PFSK-1 (cell line): ENCODE measurements around the gene IGHMBP2.

Experiments used
- FOXP2 ChIP-seq: optimal IDR thresholded peaks from 2 replicates; pipeline ENCODE3; 2011; ENCODE audit warnings: borderline replicate concordance, control low read depth, inconsistent platforms; ENCODE audit not compliant: insufficient read depth; ENCODE audit errors: extremely low read length, extremely low read depth
- POLR2AphosphoS5 ChIP-seq: IDR thresholded peaks from 2 replicates; pipeline ENCODE4 v1.6.1; 2012; ENCODE audit warnings: low read depth, mild to moderate bottlenecking, control low read depth, low read length, moderate library complexity
- SIN3A ChIP-seq: IDR thresholded peaks from 2 replicates; pipeline ENCODE4 v1.6.1; 2012; ENCODE audit warnings: mild to moderate bottlenecking, low read length, moderate library complexity, borderline replicate concordance; ENCODE audit not compliant: insufficient read depth
- TAF1 ChIP-seq: IDR thresholded peaks from 2 replicates; pipeline ENCODE4 v1.6.1; 2012; ENCODE audit warnings: low read length, control low read depth, borderline replicate concordance; ENCODE audit not compliant: insufficient read depth
- TF ChIP-seq, protein P1 (sequence below), 2 experiments: IDR thresholded peaks; 2 replicates each; pipeline versions ENCODE4 v1.6.1 to v1.8.0; 2011 to 2012; ENCODE audit warnings: low read depth in 2 of 2, low read length in 2 of 2, control low read depth in 1 of 2, inconsistent platforms in 1 of 2, mild to moderate bottlenecking in 1 of 2, moderate library complexity in 1 of 2; ENCODE audit not compliant: insufficient read depth in 1 of 2

Gene IGHMBP2

GRCh38 chr11:68880851-68881250 lies 22.8 kb upstream of the IGHMBP2 start:
- no peak for TF ChIP-seq FOXP2
- no peak for TF ChIP-seq SIN3A
- TF ChIP-seq, protein P1, sequence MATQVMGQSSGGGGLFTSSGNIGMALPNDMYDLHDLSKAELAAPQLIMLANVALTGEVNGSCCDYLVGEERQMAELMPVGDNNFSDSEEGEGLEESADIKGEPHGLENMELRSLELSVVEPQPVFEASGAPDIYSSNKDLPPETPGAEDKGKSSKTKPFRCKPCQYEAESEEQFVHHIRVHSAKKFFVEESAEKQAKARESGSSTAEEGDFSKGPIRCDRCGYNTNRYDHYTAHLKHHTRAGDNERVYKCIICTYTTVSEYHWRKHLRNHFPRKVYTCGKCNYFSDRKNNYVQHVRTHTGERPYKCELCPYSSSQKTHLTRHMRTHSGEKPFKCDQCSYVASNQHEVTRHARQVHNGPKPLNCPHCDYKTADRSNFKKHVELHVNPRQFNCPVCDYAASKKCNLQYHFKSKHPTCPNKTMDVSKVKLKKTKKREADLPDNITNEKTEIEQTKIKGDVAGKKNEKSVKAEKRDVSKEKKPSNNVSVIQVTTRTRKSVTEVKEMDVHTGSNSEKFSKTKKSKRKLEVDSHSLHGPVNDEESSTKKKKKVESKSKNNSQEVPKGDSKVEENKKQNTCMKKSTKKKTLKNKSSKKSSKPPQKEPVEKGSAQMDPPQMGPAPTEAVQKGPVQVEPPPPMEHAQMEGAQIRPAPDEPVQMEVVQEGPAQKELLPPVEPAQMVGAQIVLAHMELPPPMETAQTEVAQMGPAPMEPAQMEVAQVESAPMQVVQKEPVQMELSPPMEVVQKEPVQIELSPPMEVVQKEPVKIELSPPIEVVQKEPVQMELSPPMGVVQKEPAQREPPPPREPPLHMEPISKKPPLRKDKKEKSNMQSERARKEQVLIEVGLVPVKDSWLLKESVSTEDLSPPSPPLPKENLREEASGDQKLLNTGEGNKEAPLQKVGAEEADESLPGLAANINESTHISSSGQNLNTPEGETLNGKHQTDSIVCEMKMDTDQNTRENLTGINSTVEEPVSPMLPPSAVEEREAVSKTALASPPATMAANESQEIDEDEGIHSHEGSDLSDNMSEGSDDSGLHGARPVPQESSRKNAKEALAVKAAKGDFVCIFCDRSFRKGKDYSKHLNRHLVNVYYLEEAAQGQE (IDR thresholded peaks at IDR 0.05; ENCODE audit: insufficient read depth in 1 of 2, low read depth in 2 of 2, low read length in 2 of 2) = no peak
- no peak for TF ChIP-seq POLR2AphosphoS5
- TF ChIP-seq TAF1 = no peak

- no peak for TF ChIP-seq POLR2AphosphoS5
- TF ChIP-seq SIN3A = no peak
- TF ChIP-seq, protein P1 (IDR thresholded peaks at IDR 0.05; ENCODE audit: insufficient read depth in 1 of 2, low read depth in 2 of 2, low read length in 2 of 2) = no peak
- TF ChIP-seq TAF1 = no peak
- TF ChIP-seq FOXP2 = no peak
Observed at GRCh38 chr11:68881320-68881719, 22.4 kb upstream of the IGHMBP2 start.

DNA sequence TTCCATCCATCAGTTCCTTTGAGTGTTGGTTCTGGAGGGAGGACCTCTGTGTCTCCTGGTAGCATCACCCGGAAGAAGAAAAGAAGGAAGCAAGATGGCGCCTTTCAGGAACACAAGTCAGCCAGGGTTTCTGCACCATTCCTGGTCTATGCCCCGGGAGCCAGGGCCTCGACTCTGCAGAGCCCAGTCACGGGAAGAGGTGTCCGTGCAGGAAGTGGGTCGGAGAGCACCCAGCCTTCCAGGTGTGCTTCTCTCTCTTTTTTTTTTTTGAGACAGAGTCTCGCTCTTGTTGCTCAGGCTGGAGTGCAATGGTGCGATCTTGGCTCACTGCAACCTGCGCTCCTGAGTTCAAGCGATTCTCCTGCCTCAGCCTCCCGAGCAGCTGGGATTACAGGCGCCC lies 21.3 kb upstream of the IGHMBP2 start:
- no peak for TF ChIP-seq POLR2AphosphoS5

DNA sequence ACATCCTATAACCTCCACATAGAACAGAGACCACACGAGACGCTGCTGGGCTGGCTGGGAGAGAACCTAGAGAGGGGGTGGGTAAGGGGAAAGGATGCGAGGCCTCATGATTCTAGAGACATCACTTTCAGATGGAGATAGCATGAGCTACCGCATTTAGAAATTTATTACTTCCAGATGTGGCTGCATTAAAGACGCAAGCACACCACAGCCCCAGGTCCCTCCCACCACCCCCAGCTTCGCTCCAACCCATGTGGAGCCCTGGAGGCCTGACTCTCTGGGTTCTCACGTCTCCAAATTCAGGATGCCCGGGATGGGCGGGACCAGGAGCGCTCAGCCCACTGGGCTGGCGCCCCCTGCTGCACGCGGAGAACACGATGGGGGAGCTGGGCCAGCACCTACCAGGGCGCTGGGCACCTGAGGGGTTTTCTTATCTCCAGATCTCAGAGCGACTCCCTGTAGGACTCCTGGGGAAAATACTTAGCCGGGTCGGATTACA lies 13.7 kb upstream of the IGHMBP2 start:
- TF ChIP-seq FOXP2 (no peak), POLR2AphosphoS5 (no peak), TAF1 (no peak), SIN3A (no peak)
- TF ChIP-seq, protein P1 (IDR thresholded peaks at IDR 0.05; ENCODE audit: insufficient read depth in 1 of 2, low read depth in 2 of 2, low read length in 2 of 2) = no peak

- peak; percentile 20 for TF ChIP-seq FOXP2
- no peak for TF ChIP-seq TAF1
- no peak for TF ChIP-seq POLR2AphosphoS5
- TF ChIP-seq SIN3A = peak; percentile 90; the same call in 1 of the 2 replicates
- TF ChIP-seq, protein P1 (IDR thresholded peaks at IDR 0.05; ENCODE audit: insufficient read depth in 1 of 2, low read depth in 2 of 2, low read length in 2 of 2) = no peak
Observed at GRCh38 chr11:68890490-68891231, 13.0 kb upstream of the IGHMBP2 start.
